ENCODE results near the gene RAD23A. TPM values are rescaled to one million over a fixed set of nuclear protein-coding genes. Genes with fewer than 3 reads are reported as not detected.

RAD23A gene
- total and polyA plus RNA-seq, 2 of the 4 experiments (the other 2 are of a cell fraction) = 54.3 to 67.8 TPM

GRCh38 chr19:12930002-12930645 lies 15.5 kb upstream of the RAD23A start:
- Histone ChIP-seq H4K91ac (ENCODE audit: insufficient read depth, low read depth, low read length) (no peak overlapping the region), H2AFZ (replicated peaks; ENCODE audit: low read length, poor library complexity) (no peak overlapping the region), H3K4ac (ENCODE audit: low read depth, low read length) (no peak overlapping the region), H3K36me3 (ENCODE audit: control insufficient read depth, insufficient read depth, low read length) (peaks cover 35% of the 10 kb centered on the region), H3K27ac (ENCODE audit: insufficient read depth, low read length) (no peak overlapping the region), H2BK20ac (ENCODE audit: low read depth, low read length) (no peak overlapping the region), H3K56ac (ENCODE audit: extremely low read depth, insufficient read depth, low read length) (no peak overlapping the region), H4K8ac (ENCODE audit: low read depth in 2 of 2, low read length in 2 of 2) (no peak overlapping the region), H3K9me3 (ENCODE audit: control insufficient read depth, insufficient read depth, low read length) (no peaks in the 10 kb centered on the region), H2AK9ac (replicated peaks; ENCODE audit: low read depth, low read length, poor library complexity) (no peak overlapping the region), H3K4me3 (ENCODE audit: insufficient read depth, low read depth, low read length) (no peak overlapping the region), H2BK5ac (ENCODE audit: low read depth, low read length, poor library complexity, severe bottlenecking) (no peak overlapping the region), H3K27me3 (ENCODE audit: control insufficient read depth, insufficient read depth, low read length) (no peaks in the 10 kb centered on the region), H2BK120ac (ENCODE audit: low read depth, low read length) (no peak overlapping the region), H4K20me1 (ENCODE audit: insufficient read depth, low read length) (peaks cover 18% of the 10 kb centered on the region), H3K18ac (ENCODE audit: low read depth, low read length) (no peak overlapping the region), H2AK5ac (ENCODE audit: low read depth, low read length) (no peak overlapping the region), H4K5ac (ENCODE audit: low read depth, low read length) (no peak overlapping the region), H3K14ac (replicated peaks; ENCODE audit: low read depth, low read length) (no peak overlapping the region), H3K9ac (ENCODE audit: low read depth, low read length) (no peak overlapping the region), H3K79me1 (ENCODE audit: low read depth in 1 of 2, low read length in 2 of 2) (peaks cover 8 to 48% of the 10 kb centered on the region in 2 experiments; a peak in 3 of 4 replicates), H3K23ac (ENCODE audit: low read depth, low read length) (no peak overlapping the region), H3K4me2 (ENCODE audit: low read depth, low read length) (no peak overlapping the region), H3K9me1 (ENCODE audit: insufficient read depth, low read length) (peaks cover 9% of the 10 kb centered on the region; the same call in 1 of the 2 replicates), H3K4me1 (ENCODE audit: control insufficient read depth, insufficient read depth, low read length) (peaks cover 4% of the 10 kb centered on the region), H2BK15ac (ENCODE audit: low read depth, low read length) (no peak overlapping the region)
- in situ Hi-C loops (cut with MboI; ENCODE audit: low sequenced_read_pairs) = no loop called here
- ATAC-seq (ENCODE audit: low read depth) (no peak), DNase-seq (no peak)
- dilution Hi-C loops (cut with HindIII; ENCODE audit: low sequenced_read_pairs, unreplicated experiment) = no loop called here
- ChIA-PET CTCF (no interaction called here), POLR2A (ENCODE audit: unreplicated experiment) (no interaction called here)
- no TSS peak for BruUV-seq (replicated peaks)
- TF ChIP-seq POLR2A (IDR thresholded peaks at IDR 0.05; ENCODE audit: low read depth, low read length) (no peak), MXI1 (IDR thresholded peaks at IDR 0.05; ENCODE audit: borderline replicate concordance, low read depth, low read length) (no peak), FOS (IDR thresholded peaks at IDR 0.05; ENCODE audit: low read depth, low read length) (no peak), CTCF (conservative IDR thresholded peaks at IDR 0.05; ENCODE audit: low read depth, low read length) (no peak), CHD1 (IDR thresholded peaks at IDR 0.05; ENCODE audit: low read depth, low read length) (no peak), RFX5 (IDR thresholded peaks at IDR 0.05; ENCODE audit: low read depth, low read length) (no peak), ELK1 (IDR thresholded peaks at IDR 0.05; ENCODE audit: borderline replicate concordance, low read depth, low read length) (no peak), SMC3 (IDR thresholded peaks at IDR 0.05; ENCODE audit: low read depth, low read length) (no peak), RAD21 (IDR thresholded peaks at IDR 0.05; ENCODE audit: low read length) (no peak), NFE2L2 (IDR thresholded peaks at IDR 0.05; ENCODE audit: low read depth, low read length) (no peak), MAFK (IDR thresholded peaks at IDR 0.05; ENCODE audit: low read depth, low read length) (no peak), RCOR1 (IDR thresholded peaks at IDR 0.05; ENCODE audit: insufficient replicate concordance, low read length) (no peak), USF2 (IDR thresholded peaks at IDR 0.05; ENCODE audit: low read depth, low read length) (no peak), MAZ (IDR thresholded peaks at IDR 0.05; ENCODE audit: borderline replicate concordance, low read depth, low read length) (no peak), CEBPB (IDR thresholded peaks at IDR 0.05; ENCODE audit: low read depth, low read length) (no peak), BHLHE40 (IDR thresholded peaks at IDR 0.05; ENCODE audit: low read depth, low read length) (no peak)
- 95% methylated on average over 10 of the region's 19 CpGs; no CpG with 5 or more reads in 1 of the 2 experiments for WGBS, 2 experiments (ENCODE audit: extremely low coverage in 2 of 2, insufficient read length in 1 of 2)
- intact Hi-C loops (cut with micrococcal nuclease) = no loop called here

Measured in IMR-90 (cell line).